GM19463 (cell line): ENCODE measurements around the gene GPC3.

Experiments
- ATAC-seq: cut with Tn5 transposase; IDR thresholded peaks from one replicate; pipeline ENCODE4 v1.9.1; 2021; ENCODE audit warnings: mild to moderate bottlenecking, moderate library complexity; ENCODE audit not compliant: unreplicated experiment

GPC3 gene

DNA sequence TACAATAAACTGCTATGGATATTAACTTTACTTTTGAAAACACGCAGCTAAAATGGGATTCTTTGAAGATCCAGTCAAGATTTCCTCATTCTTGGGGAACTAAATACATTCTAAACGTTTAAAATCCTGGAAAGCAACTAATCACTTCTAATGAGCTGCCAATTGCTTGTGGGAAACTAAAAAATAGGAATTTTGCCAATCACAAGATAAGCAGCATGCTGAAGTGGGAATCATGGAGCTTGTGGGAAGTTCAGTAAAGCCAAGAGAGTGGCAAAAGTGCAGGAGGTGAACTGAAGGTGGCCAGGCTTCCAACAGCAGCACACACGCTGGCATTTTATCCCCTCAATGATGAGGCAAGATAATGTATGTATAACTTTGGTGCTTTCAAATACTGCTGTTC lies 133.0 kb downstream of the GPC3 start:
- ATAC-seq, result no peak

DNA sequence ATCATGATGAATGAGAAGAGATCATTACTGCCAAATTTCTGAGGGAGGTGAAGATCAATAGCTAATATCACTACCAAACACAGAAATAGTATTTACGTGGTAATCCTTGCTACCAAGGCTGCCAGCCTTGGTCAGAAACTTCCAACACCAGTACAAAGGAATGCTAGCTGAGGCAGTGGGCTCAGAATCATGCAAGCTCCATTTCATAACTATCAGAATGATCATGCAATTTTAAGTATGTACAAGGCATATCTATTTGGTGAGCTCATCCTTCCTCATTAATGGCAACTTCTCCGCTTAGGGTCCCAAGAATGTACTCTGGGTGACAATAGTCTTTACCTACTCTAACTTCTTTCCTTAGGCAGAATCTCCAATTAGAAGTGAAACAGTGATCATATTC lies 135.0 kb downstream of the GPC3 start:
- no peak for ATAC-seq

DNA sequence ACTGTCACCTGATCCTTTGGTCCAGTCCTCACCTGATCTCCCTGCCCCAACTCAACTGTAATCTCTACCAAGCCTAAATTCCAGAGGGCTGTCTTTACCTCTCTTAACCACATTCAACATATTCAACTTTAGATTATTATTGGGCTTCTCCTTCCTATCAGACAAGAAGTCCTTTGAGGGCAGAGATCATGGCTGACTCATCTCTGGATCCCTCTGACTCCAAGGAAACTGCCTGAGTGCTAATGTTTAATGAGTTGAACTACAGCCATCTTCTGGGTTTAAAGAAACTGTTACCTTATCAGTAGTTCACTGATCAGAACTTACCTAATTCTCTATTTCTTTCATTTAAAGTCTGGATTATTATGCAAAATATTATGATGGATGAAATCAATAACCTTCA lies 135.7 kb downstream of the GPC3 start:
- ATAC-seq, result no peak

DNA sequence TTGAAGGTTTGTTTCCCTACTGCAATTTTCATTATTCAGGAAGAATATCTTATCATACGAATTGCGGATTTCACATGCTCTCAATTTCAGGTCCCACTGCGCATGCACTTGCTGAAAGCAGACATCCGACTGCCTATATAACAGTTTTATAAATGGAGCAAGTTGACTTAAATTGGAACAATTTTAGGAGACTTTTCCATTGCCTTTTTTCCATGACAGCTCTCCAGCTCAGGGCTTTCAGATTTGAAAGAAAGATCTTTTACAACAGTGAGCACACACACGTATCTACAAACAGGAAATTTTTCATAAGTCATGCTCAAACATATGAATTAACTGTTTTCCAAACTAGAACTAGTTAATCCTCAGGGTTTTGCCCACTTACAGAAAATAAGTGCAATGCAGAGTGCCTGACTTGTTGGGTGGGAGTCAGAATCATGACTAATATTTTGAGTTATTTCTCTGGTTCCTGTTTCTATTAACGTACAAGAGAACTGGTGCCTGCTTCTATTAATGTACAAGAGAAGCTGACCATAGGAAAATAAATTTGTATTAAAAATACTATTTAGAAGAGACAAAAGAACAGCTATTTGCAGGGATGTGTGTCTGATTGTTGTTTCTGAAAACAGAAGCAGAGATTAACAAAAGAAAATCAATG lies 137.9 kb downstream of the GPC3 start:
- ATAC-seq, result peak; percentile 58

DNA sequence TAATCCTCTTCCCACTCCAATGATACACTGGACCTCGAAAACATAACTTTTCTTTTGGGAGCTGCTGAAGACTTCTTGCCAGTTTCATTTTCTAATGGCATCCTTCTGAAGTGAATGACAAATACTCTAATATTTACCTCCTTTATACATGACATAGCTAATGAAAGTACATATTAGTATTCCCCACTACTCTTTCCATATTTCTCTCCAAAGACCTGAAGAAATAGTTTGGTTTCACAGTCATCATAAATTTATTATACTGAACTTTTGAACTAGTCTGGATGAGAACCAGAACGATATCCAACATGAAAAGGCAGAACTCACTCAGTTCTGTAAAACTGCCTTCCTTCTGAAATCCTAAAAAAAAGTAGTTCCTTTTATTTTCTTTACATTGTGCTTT lies 139.1 kb downstream of the GPC3 start:
- no peak for ATAC-seq

DNA sequence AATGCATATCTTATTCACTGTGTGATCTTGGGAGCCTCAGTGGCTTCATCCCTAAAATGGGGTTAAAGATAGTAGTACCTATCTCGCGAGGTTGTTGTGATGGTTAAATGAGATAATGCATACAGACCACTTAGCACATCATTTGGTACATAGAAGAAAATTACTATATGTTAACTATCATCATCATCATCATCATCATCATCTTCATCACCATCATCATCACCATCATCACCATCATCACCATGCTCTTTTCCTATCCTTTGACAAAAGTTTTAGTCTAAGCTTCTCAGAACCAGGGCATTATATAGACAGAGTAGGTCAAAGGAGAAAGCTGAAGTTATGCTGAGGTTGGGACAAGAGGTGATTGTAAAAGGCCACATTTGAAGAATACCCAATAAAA lies 145.0 kb downstream of the GPC3 start:
- no peak for ATAC-seq

DNA sequence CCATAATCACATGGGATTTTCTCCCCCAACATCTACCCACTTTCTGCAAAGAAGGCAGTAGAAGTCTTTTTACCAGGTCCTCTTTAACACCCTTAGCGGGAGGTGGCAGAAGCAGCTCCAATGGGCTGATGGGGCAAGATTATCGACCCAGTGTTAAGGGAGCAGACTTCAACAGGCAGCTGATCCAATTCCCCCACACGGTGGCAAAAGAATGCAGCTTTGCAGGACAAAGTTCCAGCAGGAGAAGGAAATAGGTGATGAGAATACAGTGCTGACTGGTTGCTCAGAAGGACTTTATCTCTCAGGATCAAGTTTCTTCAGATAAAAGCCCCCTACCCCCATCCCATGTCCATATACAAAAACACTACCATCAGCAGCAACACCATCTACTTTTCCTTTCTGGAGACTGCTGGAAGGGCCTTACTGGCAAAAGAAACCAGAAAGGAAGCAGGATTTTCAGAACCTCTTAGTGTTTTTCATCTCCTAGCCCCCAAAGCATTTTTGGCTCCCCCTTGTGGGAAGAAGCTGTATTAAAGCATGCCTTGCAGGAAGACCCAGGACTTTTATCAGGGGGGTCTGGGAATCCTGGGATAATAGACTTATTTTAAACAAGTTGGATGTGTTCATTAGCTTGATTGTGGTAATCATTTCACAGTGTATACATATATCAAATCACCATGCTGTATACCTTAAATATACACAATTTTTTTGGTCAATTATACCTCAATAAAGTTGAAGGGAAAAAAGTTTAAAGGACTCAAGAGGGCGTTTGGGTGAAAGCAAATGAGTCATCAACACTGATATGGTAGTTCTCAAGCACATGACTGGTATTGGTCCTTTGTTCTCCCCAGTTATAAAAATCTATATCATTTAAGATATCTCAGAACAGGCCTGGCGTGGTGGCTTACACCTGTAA lies 146.4 kb downstream of the GPC3 start:
- ATAC-seq, result no peak

DNA sequence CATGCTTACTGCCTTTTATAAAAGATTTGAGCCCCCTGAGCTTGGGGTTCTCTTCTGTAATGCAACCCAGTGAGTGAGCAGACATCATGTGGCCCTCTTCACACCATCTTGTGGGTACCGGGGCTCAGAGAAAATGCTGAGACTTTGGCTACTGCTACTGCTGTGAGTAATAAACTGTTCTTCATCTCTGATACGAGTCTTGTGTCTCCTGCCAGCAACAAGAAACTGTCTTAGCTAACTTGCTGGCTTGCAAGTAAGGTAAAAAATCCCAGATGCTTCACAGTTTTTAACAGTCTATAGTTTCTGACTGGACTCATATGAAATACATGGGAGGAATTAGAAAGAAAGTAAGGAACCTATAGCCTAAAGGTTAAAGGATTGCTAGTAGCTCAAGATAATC lies 148.3 kb downstream of the GPC3 start:
- no peak for ATAC-seq

DNA sequence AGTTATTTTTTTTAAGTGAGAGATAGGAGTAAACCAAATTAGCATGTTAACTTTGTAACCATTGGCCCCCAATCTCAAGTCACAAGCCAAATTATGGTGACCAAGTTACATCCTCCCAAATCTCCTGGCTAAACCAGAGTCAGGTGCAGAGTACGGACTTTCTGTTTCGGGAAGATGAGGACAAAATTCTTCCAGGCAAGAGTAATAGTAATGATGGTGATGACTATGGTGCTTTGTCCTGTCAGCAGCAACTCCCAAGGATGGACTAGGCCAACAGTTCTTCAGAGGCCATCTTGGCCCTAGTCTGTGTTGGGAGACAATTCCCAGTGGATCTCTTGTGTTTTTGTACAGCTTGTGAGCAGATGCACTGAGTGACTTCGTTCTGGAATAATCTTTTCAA lies 148.8 kb downstream of the GPC3 start:
- ATAC-seq, result no peak

DNA sequence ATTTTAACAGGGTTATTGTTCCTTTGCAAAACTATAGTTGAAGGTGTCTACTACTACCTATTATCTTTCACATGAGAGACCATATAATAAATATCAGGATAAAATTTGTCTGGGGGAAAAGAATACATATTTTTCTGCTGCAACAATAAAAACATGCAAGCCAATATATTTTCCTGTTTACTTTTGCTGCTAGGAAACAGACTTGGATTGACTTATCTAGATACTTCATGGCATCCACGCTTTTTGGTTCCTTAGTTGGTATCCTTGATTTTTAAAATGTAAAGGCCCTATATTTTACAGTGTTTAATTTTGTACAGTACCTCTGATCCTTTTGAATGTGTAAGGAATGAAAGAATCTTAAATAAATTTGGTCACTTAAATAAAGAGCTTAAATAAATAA lies 150.6 kb downstream of the GPC3 start:
- no peak for ATAC-seq

DNA sequence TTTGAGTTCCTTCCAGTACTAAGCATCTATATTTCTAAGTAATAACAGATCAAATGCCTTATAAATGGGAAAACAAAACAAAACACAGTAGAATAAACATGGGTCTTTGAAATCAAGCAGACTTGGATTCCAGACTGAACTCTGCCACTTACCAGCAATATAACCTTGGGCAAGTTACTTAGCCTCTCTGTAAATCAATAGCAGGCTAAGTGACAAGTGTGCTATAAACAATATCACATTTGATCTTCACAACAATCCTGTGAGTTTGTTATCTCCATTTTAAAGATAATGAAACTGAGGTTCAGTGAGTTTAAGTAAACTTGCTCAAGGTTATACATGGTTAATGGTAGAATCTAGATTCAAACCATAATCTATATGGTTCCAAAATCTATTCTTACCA lies 165.8 kb downstream of the GPC3 start:
- no peak for ATAC-seq

DNA sequence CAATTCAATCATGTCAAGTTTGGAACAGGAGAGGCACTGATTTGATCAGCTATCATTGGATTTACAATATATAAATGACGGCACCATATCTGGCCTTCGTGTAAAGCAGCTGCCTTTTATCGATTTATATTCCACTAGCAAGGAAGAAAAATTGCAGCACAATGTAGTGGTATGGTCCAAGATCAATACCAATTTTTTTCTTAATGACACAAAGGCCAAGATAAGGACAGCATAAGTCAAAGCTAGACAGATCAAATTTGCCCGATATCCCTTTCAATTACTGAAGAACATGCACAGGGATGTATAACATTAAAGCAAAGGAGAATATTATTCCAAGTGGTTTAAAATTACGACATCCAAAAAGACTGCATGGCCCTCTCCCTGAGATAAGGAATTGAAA lies 167.4 kb downstream of the GPC3 start:
- no peak for ATAC-seq

DNA sequence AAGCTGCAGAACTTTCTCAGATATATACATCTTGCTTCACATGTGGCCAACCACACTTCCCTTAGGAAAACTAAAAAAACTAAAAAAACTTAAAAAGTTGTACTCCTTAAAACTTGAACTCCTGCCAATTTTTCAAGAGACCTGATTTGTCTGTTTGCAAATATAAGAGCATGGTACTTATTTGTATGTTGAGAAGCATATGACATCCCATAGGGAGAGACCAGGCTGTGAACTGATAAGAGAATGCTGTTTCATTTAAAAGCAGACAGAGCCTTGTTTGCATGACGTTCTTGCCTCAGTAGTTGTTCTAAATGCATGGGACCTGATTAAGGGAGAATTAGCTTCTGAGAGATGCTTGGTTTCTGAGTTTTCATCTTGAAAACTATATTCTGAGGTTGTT lies 169.9 kb downstream of the GPC3 start:
- no peak for ATAC-seq

DNA sequence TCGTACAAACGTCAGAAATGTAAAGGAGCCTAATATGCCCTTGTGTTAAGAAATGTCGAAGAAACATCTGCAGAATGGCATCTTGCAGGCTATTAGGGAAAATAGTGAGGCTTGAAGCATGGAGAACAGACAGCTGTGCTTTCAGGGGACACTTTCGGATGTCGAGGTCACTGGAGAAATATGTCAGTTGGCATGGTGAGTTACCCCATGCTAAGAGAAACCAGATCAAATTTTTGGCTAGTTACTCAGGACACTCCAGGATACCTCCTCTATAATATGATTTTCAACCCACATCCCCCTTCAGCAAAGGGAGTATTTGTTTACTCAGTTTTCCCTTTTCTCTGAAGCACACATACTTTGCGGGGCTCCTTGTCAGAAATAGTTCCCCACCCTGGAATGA lies 171.4 kb downstream of the GPC3 start:
- no peak for ATAC-seq

DNA sequence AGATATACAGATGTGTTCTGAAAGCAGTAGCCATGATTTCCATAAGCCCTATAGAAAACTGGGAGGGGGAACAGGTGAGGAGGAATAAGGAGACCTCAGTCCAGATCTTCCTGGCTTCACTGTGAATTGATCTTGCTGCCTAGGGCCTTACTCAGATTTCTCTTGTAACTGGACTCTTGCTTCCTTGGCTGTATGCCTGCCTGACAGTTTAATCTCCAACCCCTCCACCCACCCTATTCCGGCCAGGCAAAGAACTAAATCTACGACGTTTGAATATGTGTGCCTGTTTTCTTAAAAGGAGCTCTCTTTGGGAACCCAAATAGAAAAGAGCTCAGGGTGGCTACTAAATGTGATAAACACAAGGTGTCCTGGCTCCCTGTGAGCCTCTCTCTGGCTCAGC lies 173.0 kb downstream of the GPC3 start:
- no peak for ATAC-seq

DNA sequence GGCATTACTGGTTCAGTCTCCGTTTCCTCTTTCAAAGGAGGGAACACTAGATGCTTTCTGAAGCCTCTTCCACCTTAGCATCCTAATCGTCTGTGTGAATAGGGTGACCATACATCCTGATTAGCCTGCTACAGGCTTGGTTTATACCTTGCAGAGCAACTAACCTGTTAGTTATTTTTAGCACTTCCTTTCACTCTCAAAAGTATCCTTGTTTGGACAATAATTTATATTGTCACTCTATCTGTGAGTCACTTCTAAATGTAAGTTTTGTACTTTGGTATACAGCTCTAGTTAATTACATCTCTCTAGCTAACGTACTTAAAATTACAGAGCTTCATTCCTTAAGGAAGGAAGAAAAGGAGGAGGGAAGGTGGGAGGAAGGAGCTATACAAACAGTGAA lies 174.5 kb downstream of the GPC3 start:
- ATAC-seq, result no peak

DNA sequence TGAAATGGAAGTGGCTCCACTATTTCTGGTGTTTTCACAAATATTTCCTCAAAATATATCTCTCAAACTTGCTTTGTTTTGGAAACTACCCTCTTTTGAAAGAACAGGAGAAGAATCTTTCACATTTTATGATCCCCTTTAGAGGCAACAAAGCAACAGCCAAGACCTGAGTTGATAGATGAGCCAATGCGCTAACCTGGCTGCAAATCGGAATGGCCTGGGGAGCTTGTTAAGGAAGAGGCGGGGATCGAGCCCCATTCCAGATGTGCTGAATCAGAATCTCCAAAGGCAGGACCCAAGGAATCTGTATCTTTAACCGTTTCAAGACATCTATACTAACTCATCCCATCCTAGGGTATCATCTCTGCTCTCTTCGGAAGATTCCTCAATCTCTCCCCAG lies 181.3 kb downstream of the GPC3 start:
- no peak for ATAC-seq

DNA sequence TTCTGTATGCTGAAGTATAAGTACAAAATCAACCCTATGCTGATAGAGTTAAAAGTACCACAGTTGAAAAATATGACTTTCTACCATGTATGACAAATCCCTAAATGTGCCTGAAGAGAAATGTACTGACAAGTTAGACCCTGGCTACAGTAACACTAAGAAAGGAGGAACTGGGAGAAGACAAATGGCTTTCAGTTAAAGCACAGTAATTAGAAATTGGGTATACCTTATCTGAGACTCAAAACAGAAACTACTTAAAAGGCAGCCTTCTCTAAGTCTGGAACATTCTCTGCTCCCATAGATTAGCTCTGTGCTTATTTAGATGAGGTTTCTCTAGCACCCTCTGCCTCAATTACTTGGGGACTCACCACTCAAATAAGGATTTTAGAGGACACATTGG lies 189.1 kb downstream of the GPC3 start:
- no peak for ATAC-seq

DNA sequence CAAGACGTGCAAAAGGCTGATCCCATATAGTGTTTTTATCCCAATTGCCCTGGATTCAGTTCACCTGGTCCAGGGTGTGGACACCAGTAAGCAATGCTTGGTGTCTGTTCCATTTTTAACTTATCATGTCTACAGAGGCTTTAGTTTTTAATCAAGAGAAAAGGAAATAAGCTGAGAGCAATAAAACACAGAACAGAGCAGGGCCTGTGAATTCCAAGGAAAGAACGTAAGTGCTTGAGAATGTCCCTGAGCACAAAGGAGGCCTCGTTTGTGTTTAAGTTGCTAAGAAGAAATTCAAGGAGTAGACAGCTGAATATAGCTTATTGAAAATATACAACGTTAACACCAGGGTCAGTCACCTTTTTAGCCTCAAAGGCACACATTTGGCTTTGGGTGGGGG lies 191.3 kb downstream of the GPC3 start:
- ATAC-seq, result no peak

DNA sequence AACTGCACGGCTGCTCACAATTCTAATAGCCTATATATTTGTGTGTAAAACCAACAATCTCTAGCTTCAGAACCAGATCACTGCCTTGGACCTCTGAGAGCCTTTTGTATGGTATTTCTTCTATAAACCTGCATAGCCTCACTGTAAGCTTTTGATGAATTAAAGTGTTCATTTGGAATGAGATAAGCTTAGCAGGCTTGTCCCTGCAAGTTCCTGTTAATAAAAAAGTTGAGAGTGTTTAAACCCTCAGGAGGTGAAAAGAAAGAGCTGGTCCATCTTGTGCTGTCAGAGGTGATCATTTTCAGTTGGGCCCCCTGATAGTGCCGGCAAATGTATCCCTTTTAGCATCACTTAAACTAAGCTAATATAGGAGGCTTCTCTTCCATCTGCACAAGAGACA lies 191.8 kb downstream of the GPC3 start:
- ATAC-seq, result no peak

DNA sequence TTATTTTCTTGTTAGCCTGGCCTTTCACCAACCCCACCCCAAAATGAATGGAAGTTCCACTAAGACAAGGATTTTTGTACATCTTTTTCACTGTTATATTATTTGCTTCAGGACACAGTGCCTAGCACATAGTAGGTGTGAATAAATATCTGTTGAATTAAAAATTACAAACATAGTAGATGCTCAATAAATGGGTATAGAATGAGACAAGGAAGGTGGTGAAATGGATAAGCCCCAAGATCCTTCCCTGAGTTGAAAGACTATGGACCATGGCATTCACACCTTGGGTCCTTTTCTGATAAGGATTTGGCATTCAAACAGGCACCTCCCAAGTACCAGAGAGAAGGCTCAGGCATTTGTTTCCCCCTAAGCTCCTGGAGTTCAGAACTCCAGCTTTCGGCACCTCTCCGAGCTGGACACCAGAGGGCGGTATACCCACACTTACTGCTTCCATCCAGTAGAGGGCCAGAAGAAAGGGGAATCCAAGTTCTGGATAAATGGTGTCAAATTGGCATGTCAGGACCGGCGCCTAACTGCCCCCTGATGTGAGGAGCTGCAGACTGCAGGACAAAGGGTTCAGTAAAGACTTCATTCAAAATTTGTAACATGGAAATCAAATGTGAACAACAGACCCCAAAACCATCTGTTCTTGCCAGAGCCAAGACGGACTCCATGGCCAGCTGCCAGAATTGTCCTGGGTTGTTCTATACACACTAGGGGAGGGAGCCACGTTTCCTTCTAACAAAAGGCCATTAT lies 193.0 kb downstream of the GPC3 start:
- ATAC-seq, result peak; percentile 87

DNA sequence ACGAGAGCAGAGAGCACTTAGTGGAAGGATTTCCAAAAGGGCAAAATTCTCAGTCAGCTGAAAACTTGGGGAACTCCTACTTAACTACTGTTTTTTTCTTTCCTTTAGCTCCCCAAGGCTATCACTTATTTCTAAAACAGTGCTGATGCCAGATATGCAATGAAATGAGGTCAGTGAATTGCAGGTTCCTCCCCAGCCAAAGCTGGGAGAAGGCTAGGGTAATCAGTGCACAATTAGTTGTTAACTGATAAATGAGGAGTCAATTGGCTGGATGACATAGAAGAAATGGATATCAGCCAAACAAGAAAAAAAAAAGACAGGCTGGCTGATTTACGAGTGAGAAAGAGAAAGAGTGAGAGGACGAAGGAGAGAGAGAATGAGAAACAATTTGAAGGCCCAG lies 195.6 kb downstream of the GPC3 start:
- ATAC-seq, result no peak
